CD4-positive, alpha-beta T cell (primary cell): Measurements from ENCODE around the gene FAM204A. TPM values are rescaled to one million over a fixed set of nuclear protein-coding genes. Genes with fewer than 3 reads are reported as not detected.

ENCODE experiments used
- ATAC-seq: fragments of 200-7000 bp; cut with Tn5 transposase; one replicate; pipeline ENCODE4 v1.10.0; 2022; ENCODE audit warnings: mild to moderate bottlenecking; ENCODE audit not compliant: poor library complexity
- CTCF ChIA-PET: fragments of 350-600 bp; sonication (Branson Sonifier 250); formaldehyde crosslinking; loops from one replicate; lab custom pipeline; 2021; ENCODE audit warnings: antibody characterized with exemption, inconsistent platforms; lab: Charles Lee
- POLR2A ChIA-PET: fragments of 350-600 bp; sonication (Branson Sonifier 250); formaldehyde crosslinking; loops from one replicate; lab custom pipeline; 2021; ENCODE audit warnings: antibody characterized with exemption, inconsistent platforms; lab: Charles Lee
- DNase-seq, 14 experiments: peaks; one replicate each; pipeline ENCODE4 v3.0.0-alpha.2; 2013 to 2020; ENCODE audit warnings: mixed read lengths in 2 of 14
- H3K27ac ChIP-seq, 2 donors: one replicate each; pipeline versions ENCODE4 v1.5.1 to v1.7.0; 2013; ENCODE audit warnings: low read length in 2 of 2, low read depth in 1 of 2, mild to moderate bottlenecking in 1 of 2
- H3K27me3 ChIP-seq, 2 experiments: 1 replicate in 1 of 2; 2 replicates in 1 of 2; pipeline versions ENCODE4 v1.6.1 to v1.7.0; 2013; ENCODE audit warnings: low read length in 2 of 2, control low read depth in 1 of 2, mild to moderate bottlenecking in 1 of 2, moderate library complexity in 1 of 2; ENCODE audit not compliant: insufficient read depth in 2 of 2, control insufficient read depth in 1 of 2
- H3K36me3 ChIP-seq: one replicate; pipeline ENCODE4 v1.6.1; 2013; ENCODE audit warnings: low read length, control low read depth; ENCODE audit not compliant: insufficient read depth
- H3K4me1 ChIP-seq: one replicate; pipeline ENCODE4 v1.6.1; 2013; ENCODE audit warnings: low read length, control low read depth; ENCODE audit not compliant: insufficient read depth
- H3K4me3 ChIP-seq: one replicate; pipeline ENCODE4 v1.5.1; 2013; ENCODE audit warnings: mild to moderate bottlenecking, low read length, moderate library complexity
- H3K9me3 ChIP-seq, 2 experiments: 1 replicate in 1 of 2; 2 replicates in 1 of 2; pipeline versions ENCODE4 v1.6.1 to v1.7.0; 2013; ENCODE audit warnings: low read length in 2 of 2, mild to moderate bottlenecking in 2 of 2, control low read depth in 1 of 2, moderate library complexity in 1 of 2; ENCODE audit not compliant: control insufficient read depth in 1 of 2, insufficient read depth in 1 of 2
- H3K27ac Mint-ChIP-seq: one replicate; pipeline ENCODE4 v1.8.0; 2020; ENCODE audit warnings: mixed read lengths
- H3K27me3 Mint-ChIP-seq: one replicate; pipeline ENCODE4 v1.8.0; 2021; ENCODE audit warnings: mixed read lengths
- H3K36me3 Mint-ChIP-seq: one replicate; pipeline ENCODE4 v1.8.0; 2021; ENCODE audit warnings: low read depth, mixed read lengths
- H3K4me1 Mint-ChIP-seq: one replicate; pipeline ENCODE4 v1.8.0; 2021; ENCODE audit warnings: low read depth, mixed read lengths
- H3K4me3 Mint-ChIP-seq: one replicate; pipeline ENCODE4 v1.8.0; 2020; ENCODE audit warnings: mild to moderate bottlenecking, mixed read lengths
- H3K9me3 Mint-ChIP-seq: one replicate; pipeline ENCODE4 v1.8.0; 2020; ENCODE audit warnings: mixed read lengths
- CTCF ChIP-seq: fragments of 200-600 bp; IDR thresholded peaks from one replicate; pipeline ENCODE4 v1.8.0; 2022; ENCODE audit warnings: antibody characterized with exemption, mild to moderate bottlenecking
- intact Hi-C, 2 experiments: fragments of 100-400 bp; cut with DNase I in 1 of 2; cut with micrococcal nuclease in 1 of 2; formaldehyde crosslinking; loops; one replicate each; pipeline versions ENCODE4 v1.15.1 to v1.9.0; 2023 to 2025; cut with DNase I, micrococcal nuclease
- total RNA-seq, 174 experiments: library from RNA in 2 of 174; stranded (reverse) in 2 of 174; gene quantifications; one replicate each; pipeline ENCODE4 v1.2.3 and lab custom pipeline; 2021 to 2026

Gene FAM204A
- total RNA-seq, 2 experiments from 2014 or later, result 47.3 to 54.7 TPM

GRCh38 chr10:118251791-118252190, 90.3 kb downstream of the FAM204A start:
- no peaks in the 10 kb centered on the region for H3K9me3 Mint-ChIP-seq

GRCh38 chr10:118249714-118250113, 92.4 kb downstream of the FAM204A start:
- DNase-seq, result no peak
- Mint-ChIP-seq H3K27me3 (peaks cover 79% of the 10 kb centered on the region), H3K36me3 (no peaks in the 10 kb centered on the region), H3K27ac (no peak overlapping the region), H3K4me1 (no peaks in the 10 kb centered on the region), H3K4me3 (no peak overlapping the region), H3K9me3 (no peaks in the 10 kb centered on the region)
- intact Hi-C loops, result no loop called here
- ChIA-PET POLR2A (no interaction called here), CTCF (no interaction called here)
- Histone ChIP-seq H3K4me3 (no peak overlapping the region), H3K36me3 (no peaks in the 10 kb centered on the region), H3K4me1 (no peaks in the 10 kb centered on the region), H3K27me3 (peaks cover 29 to 55% of the 10 kb centered on the region in 2 experiments), H3K27ac (no peak overlapping the region), H3K9me3 (no peaks in the 10 kb centered on the region)
- no peak for ATAC-seq
- TF ChIP-seq CTCF, result no peak

More at GRCh38 chr10:118251791-118252190, 90.3 kb downstream of the FAM204A start:
- H3K27me3 Mint-ChIP-seq, result peaks cover 74% of the 10 kb centered on the region
- Histone ChIP-seq H3K27ac (no peak overlapping the region), H3K36me3 (no peaks in the 10 kb centered on the region), H3K27me3 (peaks cover 17 to 43% of the 10 kb centered on the region in 2 experiments), H3K4me1 (no peaks in the 10 kb centered on the region), H3K4me3 (no peak overlapping the region), H3K9me3 (no peaks in the 10 kb centered on the region)
- H3K27ac Mint-ChIP-seq, result no peak overlapping the region
- ATAC-seq, result no peak
- no peak overlapping the region for H3K4me3 Mint-ChIP-seq
- no peak for TF ChIP-seq CTCF
- ChIA-PET POLR2A (no interaction called here), CTCF (no interaction called here)
- H3K36me3 Mint-ChIP-seq, result no peaks in the 10 kb centered on the region
- no peak for DNase-seq
- H3K4me1 Mint-ChIP-seq, result no peaks in the 10 kb centered on the region
- intact Hi-C loops, result no loop called here
